ENCODE results near the gene PAPOLB.

PAPOLB gene

GRCh38 chr7:4841007-4841784 is 20.6 kb downstream of the PAPOLB start:
- Histone ChIP-seq H3K4me1 (ENCODE audit: control insufficient read depth, insufficient read depth, low read length) (peaks cover 12% of the 10 kb centered on the region), H3K36me3 (ENCODE audit: control insufficient read depth, insufficient read depth, low read length) (no peaks in the 10 kb centered on the region), H3K9me3 (ENCODE audit: control insufficient read depth, insufficient read depth, low read depth, low read length) (no peaks in the 10 kb centered on the region), H3K4me3 (ENCODE audit: low read depth, low read length) (no peak overlapping the region), H3K9ac (ENCODE audit: low read length) (no peak overlapping the region), H3K27me3 (ENCODE audit: control insufficient read depth, insufficient read depth, low read length) (no peaks in the 10 kb centered on the region), H3K27ac (ENCODE audit: low read depth, low read length) (no peak overlapping the region)

DNA sequence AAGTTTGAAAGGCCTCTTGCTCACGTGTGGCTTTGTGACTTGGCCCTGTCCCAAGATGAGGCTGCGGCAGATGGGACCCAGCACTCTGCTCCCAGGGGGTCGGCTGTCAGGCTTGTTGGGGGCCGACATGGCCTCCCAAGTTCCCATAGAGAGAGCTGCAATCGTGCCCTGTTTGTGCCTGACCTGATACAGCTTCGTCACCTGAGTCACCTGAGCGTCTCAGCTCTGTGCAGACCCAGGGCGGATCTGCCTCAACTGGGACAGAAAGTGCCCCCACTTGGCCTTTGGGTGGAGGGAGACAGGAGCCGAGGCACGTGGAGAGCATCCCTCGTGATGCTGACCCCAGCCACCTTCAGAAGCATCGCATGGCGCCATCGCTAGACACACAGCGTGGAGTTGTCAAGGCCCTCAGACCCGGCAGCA is 21.7 kb downstream of the PAPOLB start:
- Histone ChIP-seq H3K27ac (ENCODE audit: low read depth, low read length) (no peak overlapping the region), H3K9ac (ENCODE audit: low read length) (no peak overlapping the region), H3K4me1 (ENCODE audit: control insufficient read depth, insufficient read depth, low read length) (peaks cover 12% of the 10 kb centered on the region), H3K36me3 (ENCODE audit: control insufficient read depth, insufficient read depth, low read length) (no peaks in the 10 kb centered on the region), H3K9me3 (ENCODE audit: control insufficient read depth, insufficient read depth, low read depth, low read length) (no peaks in the 10 kb centered on the region), H3K4me3 (ENCODE audit: low read depth, low read length) (no peak overlapping the region), H3K27me3 (ENCODE audit: control insufficient read depth, insufficient read depth, low read length) (no peaks in the 10 kb centered on the region)

DNA sequence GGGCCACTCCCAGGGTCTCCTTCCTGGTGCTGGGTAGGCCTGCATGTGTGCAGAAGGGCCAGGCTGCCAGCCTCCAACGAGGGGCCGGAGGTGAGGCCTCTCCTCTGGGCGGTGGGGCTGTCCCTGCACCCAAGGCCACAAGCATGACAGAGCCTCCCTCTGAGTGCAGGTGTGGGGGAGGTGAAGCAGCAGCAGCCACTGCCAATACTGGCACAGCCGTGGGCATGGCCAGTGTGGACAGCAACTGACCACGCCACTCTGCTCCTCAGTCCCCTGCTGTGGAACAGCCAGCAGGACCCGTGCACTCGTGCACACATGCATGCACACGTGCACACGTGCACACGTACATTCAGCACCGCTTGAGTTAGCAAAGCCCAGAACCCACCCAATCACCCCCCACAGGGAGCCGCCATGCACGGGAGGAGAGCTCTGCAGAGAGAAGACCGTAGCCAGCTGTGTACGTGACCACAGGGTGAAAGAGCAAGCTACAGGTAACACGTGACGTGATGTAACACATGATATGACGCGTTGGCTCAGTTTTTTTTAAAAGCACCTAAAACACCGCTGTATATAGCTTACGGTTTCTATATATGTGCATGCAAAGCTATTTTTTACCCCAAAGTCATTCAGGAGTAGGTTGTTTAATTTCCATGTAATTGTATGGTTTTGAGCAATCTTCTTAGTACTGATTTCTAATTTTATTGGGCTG is 23.1 kb downstream of the PAPOLB start:
- no peak overlapping the region for H3K27ac ChIP-seq (ENCODE audit: low read depth, low read length)
- no peaks in the 10 kb centered on the region for H3K9me3 ChIP-seq (ENCODE audit: control insufficient read depth, insufficient read depth, low read depth, low read length)
- no peak overlapping the region for H3K4me3 ChIP-seq (ENCODE audit: low read depth, low read length)
- peaks cover 12% of the 10 kb centered on the region for H3K4me1 ChIP-seq (ENCODE audit: control insufficient read depth, insufficient read depth, low read length)
- H3K9ac ChIP-seq (ENCODE audit: low read length) = no peak overlapping the region
- no peaks in the 10 kb centered on the region for H3K36me3 ChIP-seq (ENCODE audit: control insufficient read depth, insufficient read depth, low read length)
- H3K27me3 ChIP-seq (ENCODE audit: control insufficient read depth, insufficient read depth, low read length) = no peaks in the 10 kb centered on the region

DNA sequence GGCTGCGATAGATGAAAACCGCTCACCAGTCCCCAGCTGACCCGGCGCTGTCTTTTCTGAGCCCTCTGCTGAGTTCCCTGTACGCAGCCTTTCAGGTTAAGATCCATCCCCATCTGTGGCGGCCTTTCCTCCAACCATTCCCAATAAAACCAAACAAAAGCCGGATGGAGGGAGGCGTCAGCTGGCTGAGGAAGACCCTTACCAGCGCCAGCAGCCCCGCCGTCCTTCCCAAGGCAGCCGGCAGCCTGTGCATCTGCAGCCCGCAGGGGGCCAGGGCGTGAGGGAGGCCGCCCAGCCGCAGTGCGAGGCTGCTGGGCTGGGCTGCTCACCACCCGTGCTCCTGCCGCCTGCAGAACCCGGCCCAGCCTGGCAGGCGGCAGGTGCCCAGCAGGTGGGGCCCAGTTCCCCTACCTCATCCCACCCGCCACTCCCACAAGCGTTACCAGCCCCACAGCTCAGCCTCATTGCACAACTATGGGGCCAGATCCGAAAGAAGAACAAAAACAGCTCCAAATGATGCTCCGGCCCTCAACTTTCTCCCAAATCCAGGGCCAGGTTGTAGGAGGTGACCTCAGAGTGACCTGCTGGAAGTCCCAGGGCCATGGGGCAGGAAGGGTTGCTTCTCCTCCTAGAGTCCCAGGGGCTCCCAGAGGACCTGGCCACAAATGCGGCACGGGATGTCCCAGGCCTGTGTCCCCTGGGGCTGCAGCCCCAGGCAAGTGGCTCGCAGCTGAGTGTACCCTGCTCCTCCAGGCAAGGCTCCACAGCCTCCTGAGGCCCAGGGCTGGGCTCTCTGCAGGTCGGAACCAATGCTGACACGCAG is 23.8 kb downstream of the PAPOLB start:
- H3K4me1 ChIP-seq (ENCODE audit: control insufficient read depth, insufficient read depth, low read length) = peaks cover 12% of the 10 kb centered on the region
- no peaks in the 10 kb centered on the region for H3K9me3 ChIP-seq (ENCODE audit: control insufficient read depth, insufficient read depth, low read depth, low read length)
- H3K36me3 ChIP-seq (ENCODE audit: control insufficient read depth, insufficient read depth, low read length) = no peaks in the 10 kb centered on the region
- no peaks in the 10 kb centered on the region for H3K27me3 ChIP-seq (ENCODE audit: control insufficient read depth, insufficient read depth, low read length)
- H3K27ac ChIP-seq (ENCODE audit: low read depth, low read length) = no peak overlapping the region
- no peak overlapping the region for H3K4me3 ChIP-seq (ENCODE audit: low read depth, low read length)
- no peak overlapping the region for H3K9ac ChIP-seq (ENCODE audit: low read length)

DNA sequence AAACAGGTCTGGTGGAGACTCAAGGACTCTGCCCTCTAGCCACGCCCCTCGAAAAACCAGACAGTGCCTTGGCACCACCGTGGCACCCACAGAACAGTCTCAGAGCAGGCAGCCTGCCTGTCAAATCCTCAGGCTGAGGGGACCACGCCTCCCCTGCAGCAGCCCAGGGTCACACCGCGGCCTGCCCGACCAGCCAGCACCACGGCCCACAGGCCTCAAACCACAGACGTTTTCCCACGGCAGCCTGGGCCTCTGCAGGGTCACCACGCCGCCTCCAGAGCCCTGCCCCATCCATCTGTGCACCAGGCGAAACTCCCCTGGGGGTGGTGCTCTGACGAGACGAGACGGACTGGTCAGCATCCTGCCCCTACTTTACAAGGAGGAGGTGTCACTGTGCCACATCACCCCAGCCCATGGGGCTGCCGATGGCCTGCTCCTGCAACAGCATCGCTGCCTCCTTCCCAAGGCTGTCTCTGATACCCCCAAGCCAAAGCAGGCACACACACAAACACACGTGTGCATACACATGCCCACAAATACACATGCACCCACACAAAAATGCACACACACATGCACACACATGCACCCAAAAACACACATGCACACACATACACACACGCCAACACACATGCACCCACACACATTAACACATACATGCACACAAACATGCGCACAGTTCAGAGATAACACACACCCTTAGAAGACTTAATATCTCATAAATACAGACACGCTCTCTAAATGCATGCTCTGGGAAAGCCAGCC is 24.6 kb downstream of the PAPOLB start:
- Histone ChIP-seq H3K9ac (ENCODE audit: low read length) (no peak overlapping the region), H3K4me1 (ENCODE audit: control insufficient read depth, insufficient read depth, low read length) (peaks cover 12% of the 10 kb centered on the region), H3K4me3 (ENCODE audit: low read depth, low read length) (no peak overlapping the region), H3K36me3 (ENCODE audit: control insufficient read depth, insufficient read depth, low read length) (no peaks in the 10 kb centered on the region), H3K9me3 (ENCODE audit: control insufficient read depth, insufficient read depth, low read depth, low read length) (no peaks in the 10 kb centered on the region), H3K27me3 (ENCODE audit: control insufficient read depth, insufficient read depth, low read length) (no peaks in the 10 kb centered on the region), H3K27ac (ENCODE audit: low read depth, low read length) (no peak overlapping the region)

DNA sequence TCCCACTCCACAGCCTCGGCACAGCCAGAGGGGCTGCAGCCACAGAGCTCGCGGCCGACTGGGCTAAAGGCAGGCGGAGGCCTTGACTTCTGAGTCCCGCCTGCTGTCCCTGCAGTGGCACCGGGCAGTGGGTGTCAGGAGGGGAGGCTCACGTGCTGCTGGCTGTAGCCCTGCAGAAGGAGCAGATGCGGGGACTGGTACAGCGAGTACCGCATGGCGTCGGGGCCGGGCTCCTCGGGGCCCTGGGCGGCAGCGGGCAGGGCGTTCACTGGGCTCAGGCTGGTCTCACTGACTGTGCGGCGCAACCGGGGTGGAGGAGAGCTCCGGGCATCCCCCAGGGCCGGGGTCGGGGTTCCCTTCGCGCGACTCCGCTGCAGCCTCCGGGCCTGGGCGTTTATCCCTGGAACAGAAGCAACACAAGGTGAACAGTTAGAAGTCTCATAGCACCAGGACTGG is 25.6 kb downstream of the PAPOLB start:
- Histone ChIP-seq H3K36me3 (ENCODE audit: control insufficient read depth, insufficient read depth, low read length) (no peaks in the 10 kb centered on the region), H3K27ac (ENCODE audit: low read depth, low read length) (no peak overlapping the region), H3K9ac (ENCODE audit: low read length) (no peak overlapping the region), H3K9me3 (ENCODE audit: control insufficient read depth, insufficient read depth, low read depth, low read length) (no peaks in the 10 kb centered on the region), H3K4me3 (ENCODE audit: low read depth, low read length) (no peak overlapping the region), H3K27me3 (ENCODE audit: control insufficient read depth, insufficient read depth, low read length) (no peaks in the 10 kb centered on the region), H3K4me1 (ENCODE audit: control insufficient read depth, insufficient read depth, low read length) (peaks cover 12% of the 10 kb centered on the region)

GRCh38 chr7:4835398-4836205 is 26.2 kb downstream of the PAPOLB start:
- no peaks in the 10 kb centered on the region for H3K9me3 ChIP-seq (ENCODE audit: control insufficient read depth, insufficient read depth, low read depth, low read length)
- no peaks in the 10 kb centered on the region for H3K27me3 ChIP-seq (ENCODE audit: control insufficient read depth, insufficient read depth, low read length)
- H3K4me3 ChIP-seq (ENCODE audit: low read depth, low read length) = no peak overlapping the region
- H3K27ac ChIP-seq (ENCODE audit: low read depth, low read length) = no peak overlapping the region
- H3K36me3 ChIP-seq (ENCODE audit: control insufficient read depth, insufficient read depth, low read length) = no peaks in the 10 kb centered on the region
- peaks cover 12% of the 10 kb centered on the region for H3K4me1 ChIP-seq (ENCODE audit: control insufficient read depth, insufficient read depth, low read length)
- H3K9ac ChIP-seq (ENCODE audit: low read length) = no peak overlapping the region

DNA sequence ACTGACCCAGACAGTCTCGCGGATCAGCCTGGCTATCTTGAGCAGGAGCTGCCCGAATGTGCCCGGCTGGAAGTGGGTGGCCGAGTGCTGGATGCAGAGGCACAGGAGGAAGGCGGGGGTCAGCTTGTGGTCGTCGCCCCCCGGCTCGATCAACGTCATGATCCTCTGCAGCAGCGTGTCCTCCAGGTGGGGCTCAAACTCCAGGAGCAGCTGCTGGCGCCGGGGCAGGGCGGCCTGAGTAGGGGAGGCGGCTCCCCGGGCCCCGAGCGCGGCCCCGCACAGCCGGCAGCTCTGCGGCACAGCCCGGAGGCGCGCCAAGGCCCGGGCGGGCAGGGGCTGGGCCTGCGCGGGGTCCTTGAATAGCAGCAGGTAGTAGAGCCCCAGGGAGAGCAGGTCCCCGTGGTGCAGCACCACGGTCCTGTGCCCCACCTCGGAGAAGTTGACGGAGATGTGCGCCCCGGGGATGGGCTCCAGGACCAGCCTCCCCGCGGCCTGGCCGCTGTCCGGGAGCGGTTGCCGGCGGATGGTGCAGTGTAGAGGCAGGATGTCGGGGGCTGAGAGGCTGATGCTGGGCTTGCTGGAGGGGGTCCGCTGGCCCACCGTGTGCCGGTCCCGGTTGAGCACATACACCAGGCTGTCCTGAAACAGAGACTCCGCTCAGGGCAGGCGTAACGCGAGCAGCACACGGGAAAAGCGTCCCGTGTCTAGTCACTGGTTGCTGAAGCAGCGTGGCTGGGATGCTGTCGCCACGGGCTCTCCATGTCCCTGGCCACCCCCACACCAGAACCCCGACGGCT is 27.0 kb downstream of the PAPOLB start:
- Histone ChIP-seq H3K9me3 (ENCODE audit: control insufficient read depth, insufficient read depth, low read depth, low read length) (no peaks in the 10 kb centered on the region), H3K36me3 (ENCODE audit: control insufficient read depth, insufficient read depth, low read length) (no peaks in the 10 kb centered on the region), H3K9ac (ENCODE audit: low read length) (no peak overlapping the region), H3K27me3 (ENCODE audit: control insufficient read depth, insufficient read depth, low read length) (no peaks in the 10 kb centered on the region), H3K4me1 (ENCODE audit: control insufficient read depth, insufficient read depth, low read length) (peaks cover 12% of the 10 kb centered on the region), H3K4me3 (ENCODE audit: low read depth, low read length) (no peak overlapping the region), H3K27ac (ENCODE audit: low read depth, low read length) (no peak overlapping the region)

DNA sequence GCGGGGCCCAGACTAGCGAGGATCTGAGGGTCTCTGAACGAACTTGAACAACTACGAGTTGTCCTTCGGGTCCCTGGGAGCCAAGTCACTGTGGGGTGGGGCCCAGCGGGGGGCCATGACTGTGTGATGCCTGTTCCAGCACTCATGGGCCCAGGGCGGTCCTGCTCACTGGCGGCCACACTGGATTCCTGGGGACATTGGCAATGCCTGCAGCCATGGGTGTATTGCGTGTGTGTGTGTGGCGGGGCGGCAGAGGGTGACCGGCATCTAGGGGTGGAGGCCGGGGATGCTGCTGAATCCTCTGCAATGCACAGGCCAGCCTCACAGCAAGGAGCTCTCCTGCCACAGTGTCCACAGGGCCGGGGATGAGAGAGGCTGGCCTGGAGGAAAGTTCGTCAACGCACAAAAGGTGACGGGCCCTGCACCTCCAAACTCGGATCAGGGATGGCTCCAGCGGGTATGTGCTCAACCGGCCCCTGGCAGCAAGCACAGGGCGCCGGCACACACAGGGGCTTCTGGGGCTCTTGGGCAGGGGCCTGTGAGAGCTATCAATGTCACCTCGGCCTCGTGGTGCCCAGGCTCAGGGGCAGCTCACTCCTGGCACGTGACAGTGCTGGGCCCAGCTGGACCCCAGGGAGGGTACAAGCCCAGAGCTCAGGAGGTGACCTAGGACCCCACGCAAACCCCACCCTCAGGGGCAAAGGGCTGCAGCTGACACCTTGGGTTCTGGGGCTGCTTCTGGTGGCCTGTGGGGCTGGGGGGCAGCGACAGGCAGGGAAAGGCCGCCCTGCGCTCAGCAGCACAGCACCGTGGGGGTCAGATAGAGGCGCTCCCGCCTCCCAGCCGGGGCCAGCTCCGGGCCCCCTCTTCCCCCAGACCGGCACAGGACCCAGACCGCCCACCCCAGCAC is 27.9 kb downstream of the PAPOLB start:
- no peak overlapping the region for H3K9ac ChIP-seq (ENCODE audit: low read length)
- H3K27ac ChIP-seq (ENCODE audit: low read depth, low read length) = no peak overlapping the region
- no peaks in the 10 kb centered on the region for H3K9me3 ChIP-seq (ENCODE audit: control insufficient read depth, insufficient read depth, low read depth, low read length)
- H3K4me3 ChIP-seq (ENCODE audit: low read depth, low read length) = no peak overlapping the region
- no peaks in the 10 kb centered on the region for H3K27me3 ChIP-seq (ENCODE audit: control insufficient read depth, insufficient read depth, low read length)
- H3K36me3 ChIP-seq (ENCODE audit: control insufficient read depth, insufficient read depth, low read length) = no peaks in the 10 kb centered on the region
- H3K4me1 ChIP-seq (ENCODE audit: control insufficient read depth, insufficient read depth, low read length) = peaks cover 12% of the 10 kb centered on the region
